ACC112 (cell line): ENCODE data around the gene ACOT13.
"Not testable (repeated sequence)": the region's sequence is repeated elsewhere in the genome, so short reads cannot be mapped to it uniquely, and the experiment has no call there.

Experiments
- H2AFZ ChIP-seq: fragments of 200-600 bp; sonication (generic); one replicate; pipeline ENCODE4 v1.6.0; 2017; ENCODE audit warnings: antibody characterized with exemption, low read length; ENCODE audit not compliant: unreplicated experiment
- H3K27ac ChIP-seq: fragments of 200-600 bp; sonication (generic); 2 replicates; pipeline ENCODE4 v1.5.1; 2014; ENCODE audit warnings: low read depth, mild to moderate bottlenecking, antibody characterized with exemption, low read length, moderate library complexity
- H3K27me3 ChIP-seq: fragments of 200-600 bp; sonication (generic); 2 replicates; pipeline ENCODE4 v1.6.1; 2014; ENCODE audit warnings: mild to moderate bottlenecking, antibody characterized with exemption, low read length, moderate library complexity, mixed read lengths; ENCODE audit not compliant: insufficient read depth
- H3K36me3 ChIP-seq: fragments of 200-600 bp; sonication (generic); 2 replicates; pipeline ENCODE4 v1.6.1; 2016; ENCODE audit warnings: mild to moderate bottlenecking, antibody characterized with exemption, low read length, moderate library complexity, mixed read lengths; ENCODE audit not compliant: insufficient read depth
- H3K4me1 ChIP-seq: fragments of 200-600 bp; sonication (generic); one replicate; pipeline ENCODE4 v1.6.1; 2016; ENCODE audit warnings: low read length, mixed read lengths; ENCODE audit not compliant: insufficient read depth, unreplicated experiment, control insufficient read depth
- H3K4me3 ChIP-seq: fragments of 200-600 bp; sonication (generic); 2 replicates; pipeline ENCODE4 v1.5.1; 2014; ENCODE audit warnings: mild to moderate bottlenecking, low read depth, low read length
- H3K79me2 ChIP-seq: fragments of 200-600 bp; sonication (generic); one replicate; pipeline ENCODE4 v1.6.0; 2016; ENCODE audit warnings: low read length; ENCODE audit not compliant: control insufficient read depth, unreplicated experiment, insufficient read depth

ACOT13 gene

DNA sequence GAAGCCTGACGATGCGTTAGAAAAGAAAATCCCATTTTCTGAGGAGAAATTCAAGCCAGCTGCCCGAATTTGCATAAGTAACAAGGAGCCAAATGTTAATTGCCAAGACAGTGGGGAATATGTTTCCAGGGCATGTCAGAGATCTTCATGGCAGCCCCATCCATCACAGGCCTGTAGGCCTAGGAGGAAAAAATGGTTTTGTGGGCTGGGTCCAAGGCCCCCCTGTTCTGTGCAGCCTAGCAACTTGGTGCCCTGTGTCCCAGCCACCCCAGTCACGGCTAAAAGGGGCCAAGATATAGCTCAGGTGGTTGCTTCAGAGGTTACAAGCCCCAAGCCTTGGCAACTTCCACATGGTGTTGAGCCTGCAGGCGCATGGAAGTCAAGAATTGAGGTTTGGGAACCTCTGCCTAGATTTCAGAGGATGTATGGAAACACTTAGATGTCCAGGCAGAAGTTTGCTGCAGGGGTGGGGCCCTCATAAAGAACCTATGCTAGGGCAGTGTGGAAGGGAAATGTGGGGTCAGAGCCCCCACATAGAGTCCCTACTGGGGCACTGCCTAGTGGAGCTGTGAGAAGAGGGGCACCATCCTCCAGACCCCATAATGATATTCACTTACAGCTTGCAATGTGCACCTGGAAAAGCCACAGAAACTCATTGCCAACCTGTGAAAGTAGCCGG, 64.7 kb downstream of the ACOT13 start:
- not testable (repeated sequence) for H2AFZ ChIP-seq, H3K27me3 ChIP-seq, H3K79me2 ChIP-seq, H3K27ac ChIP-seq, H3K4me1 ChIP-seq, H3K36me3 ChIP-seq, H3K4me3 ChIP-seq

DNA sequence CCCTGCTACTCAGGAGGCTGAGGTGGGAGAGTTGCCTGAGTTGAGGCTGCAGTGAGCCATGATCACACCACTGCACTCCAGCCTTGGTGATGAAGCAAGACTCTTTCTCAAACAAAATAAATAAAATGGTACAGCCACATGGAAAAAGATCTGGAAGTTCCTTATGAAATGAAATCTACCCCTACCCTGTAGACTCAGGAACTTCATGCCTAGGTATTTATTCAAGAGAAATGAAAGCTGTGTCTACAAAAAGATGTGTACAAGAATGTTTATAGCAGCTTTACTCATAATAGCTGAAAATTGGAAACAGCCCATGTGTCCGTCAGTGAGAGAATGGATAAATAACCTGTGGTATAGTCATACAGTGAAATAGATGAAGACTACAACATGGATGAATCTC, 67.3 kb downstream of the ACOT13 start:
- H3K4me3 ChIP-seq, result no peak overlapping the region
- H3K36me3 ChIP-seq, result no peaks in the 10 kb centered on the region
- H3K4me1 ChIP-seq, result no peaks in the 10 kb centered on the region
- no peak overlapping the region for H3K27ac ChIP-seq
- H2AFZ ChIP-seq, result no peak overlapping the region
- H3K79me2 ChIP-seq, result no peaks in the 10 kb centered on the region
- H3K27me3 ChIP-seq, result no peaks in the 10 kb centered on the region

DNA sequence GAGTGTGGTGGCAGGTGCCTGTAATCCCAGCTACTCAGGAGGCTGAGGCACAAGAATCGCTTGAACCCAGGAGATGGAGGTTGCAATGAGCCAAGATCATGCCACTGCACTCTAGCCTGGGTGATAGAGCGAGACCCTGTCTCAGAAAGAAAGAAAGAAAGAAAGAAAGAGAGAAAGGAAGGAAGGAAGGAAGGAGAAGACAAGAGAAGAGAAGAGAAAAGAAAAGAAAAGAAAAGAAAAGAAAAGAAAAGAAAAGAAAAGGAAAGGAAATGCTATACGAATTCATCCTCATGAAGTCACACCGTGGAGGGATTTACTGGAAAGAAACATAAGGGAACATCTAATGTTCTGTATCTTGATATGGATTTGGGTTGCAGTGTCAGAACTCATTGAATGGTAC, 67.8 kb downstream of the ACOT13 start:
- H3K4me1 ChIP-seq, H3K27ac ChIP-seq, H3K27me3 ChIP-seq, H3K36me3 ChIP-seq, H3K79me2 ChIP-seq, H3K4me3 ChIP-seq, H2AFZ ChIP-seq: not testable (repeated sequence)

DNA sequence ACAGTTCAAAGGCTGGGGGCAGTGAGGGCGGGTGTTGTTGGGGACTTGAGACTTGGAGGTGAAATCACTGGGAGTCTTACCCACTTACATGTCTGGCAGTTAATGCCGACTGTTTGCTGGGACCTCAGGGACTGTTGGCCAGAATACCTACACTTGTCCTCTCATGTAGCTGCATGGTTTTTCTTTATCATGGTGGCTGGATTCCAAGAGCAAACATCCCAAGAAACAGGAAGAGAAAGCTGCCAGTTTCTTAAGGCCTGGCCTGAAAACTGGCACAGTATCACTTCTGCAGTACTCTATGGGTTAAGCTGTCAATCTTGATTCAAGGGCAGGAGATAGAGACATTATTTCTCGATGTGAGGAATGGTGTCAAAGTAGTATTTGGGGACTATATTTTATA, 71.9 kb downstream of the ACOT13 start:
- no peak overlapping the region for H3K4me3 ChIP-seq
- no peak overlapping the region for H2AFZ ChIP-seq
- no peak overlapping the region for H3K27ac ChIP-seq
- H3K27me3 ChIP-seq, result no peaks in the 10 kb centered on the region
- H3K36me3 ChIP-seq, result no peaks in the 10 kb centered on the region
- peaks cover 23% of the 10 kb centered on the region for H3K4me1 ChIP-seq
- no peaks in the 10 kb centered on the region for H3K79me2 ChIP-seq

DNA sequence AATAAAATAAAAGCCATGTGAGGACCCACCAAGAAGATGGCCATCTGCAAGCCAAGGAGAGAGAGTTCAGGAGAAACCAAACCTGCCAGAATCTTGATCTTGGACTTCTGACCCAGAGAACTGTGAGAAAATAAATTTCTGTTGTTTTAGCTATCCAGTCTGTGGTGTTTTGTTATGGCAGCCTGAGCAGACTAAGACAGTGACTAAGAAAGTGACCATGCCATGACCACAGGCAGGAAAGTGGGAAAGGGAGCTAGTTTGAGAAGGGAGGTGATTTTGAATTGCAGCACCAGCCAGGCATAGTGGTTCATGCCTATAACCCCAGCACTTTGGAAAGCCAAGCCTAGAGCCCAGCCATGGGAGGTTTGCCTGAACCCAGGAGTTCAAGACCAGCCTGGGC, 74.0 kb downstream of the ACOT13 start:
- Histone ChIP-seq H3K36me3 (no peaks in the 10 kb centered on the region), H3K27ac (no peak overlapping the region)

DNA sequence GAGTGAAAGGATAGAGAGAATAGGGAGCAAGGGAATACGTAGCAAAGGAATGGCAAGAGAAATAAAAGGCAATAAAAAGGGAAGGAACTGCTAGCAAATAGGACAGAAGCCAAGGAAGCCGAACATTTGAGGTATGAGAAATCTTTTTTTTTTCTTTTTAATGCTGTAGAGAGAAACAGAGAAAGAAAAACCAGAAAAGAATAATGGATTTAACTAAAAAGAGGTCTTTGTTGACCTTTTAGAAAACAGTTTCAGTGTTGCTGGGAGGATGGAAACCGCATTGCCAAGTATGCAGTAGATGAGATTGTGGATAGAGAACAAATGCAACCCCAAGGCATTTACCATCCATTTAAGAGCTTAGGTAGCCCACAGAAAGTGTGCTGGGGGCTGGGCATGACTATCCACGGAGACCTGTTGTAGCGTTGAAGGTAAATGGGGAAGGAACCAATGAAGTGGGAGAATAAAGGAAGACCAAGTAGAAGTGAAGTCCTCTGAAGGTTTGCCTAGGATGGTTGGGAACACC, 75.4 kb downstream of the ACOT13 start:
- H3K27ac ChIP-seq, result peak overlapping the region; percentile 97
- peak overlapping the region; percentile 70 for H2AFZ ChIP-seq
- peak overlapping the region; percentile 66 for H3K4me3 ChIP-seq

More for the DNA sequence above, 74.0 kb downstream of the ACOT13 start:
- H3K4me1 ChIP-seq, result peaks cover 31% of the 10 kb centered on the region
- H3K4me3 ChIP-seq, result no peak overlapping the region
- no peaks in the 10 kb centered on the region for H3K79me2 ChIP-seq
- H2AFZ ChIP-seq, result no peak overlapping the region
- no peaks in the 10 kb centered on the region for H3K27me3 ChIP-seq

DNA sequence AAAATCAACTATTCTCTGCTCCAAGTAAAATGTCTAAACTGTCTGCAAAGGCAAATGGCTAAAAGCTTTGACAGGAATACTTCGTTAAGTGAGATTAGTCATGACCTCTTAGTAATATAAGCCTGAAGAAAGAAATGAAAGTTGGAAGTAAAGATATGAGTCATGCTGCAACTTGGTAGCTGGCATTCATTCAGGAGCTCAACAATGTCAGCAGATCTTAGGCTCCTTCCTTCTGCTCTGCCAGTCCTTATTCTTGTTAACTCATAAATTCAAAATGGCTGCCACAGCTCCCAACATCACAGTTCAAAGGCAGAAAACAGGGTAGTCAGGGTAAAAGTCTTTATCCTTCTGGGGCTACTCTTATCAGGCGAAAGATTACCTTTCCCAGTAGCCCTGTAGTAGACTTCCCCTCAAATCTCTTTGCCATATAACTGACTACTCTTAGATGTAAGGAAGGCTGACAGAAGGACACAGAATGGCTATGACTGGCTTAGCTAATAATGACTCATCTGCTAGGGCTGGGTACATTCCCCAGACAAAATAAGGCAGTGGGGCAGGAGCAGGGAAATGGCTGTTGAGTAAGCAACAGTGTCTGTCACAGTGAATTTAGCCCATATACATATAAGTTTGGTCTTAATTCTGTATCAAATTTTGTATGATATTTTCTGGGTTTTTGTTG, 76.5 kb downstream of the ACOT13 start:
- H3K79me2 ChIP-seq, result no peaks in the 10 kb centered on the region
- peak overlapping the region; percentile 75 for H2AFZ ChIP-seq
- H3K27me3 ChIP-seq, result no peaks in the 10 kb centered on the region
- no peaks in the 10 kb centered on the region for H3K36me3 ChIP-seq
- H3K27ac ChIP-seq, result peak overlapping the region; percentile 97
- H3K4me3 ChIP-seq, result peak overlapping the region; percentile 66
- H3K4me1 ChIP-seq, result peaks cover 31% of the 10 kb centered on the region

More for the DNA sequence above, 75.4 kb downstream of the ACOT13 start:
- Histone ChIP-seq H3K36me3 (no peaks in the 10 kb centered on the region), H3K4me1 (peaks cover 31% of the 10 kb centered on the region), H3K79me2 (no peaks in the 10 kb centered on the region), H3K27me3 (no peaks in the 10 kb centered on the region)

DNA sequence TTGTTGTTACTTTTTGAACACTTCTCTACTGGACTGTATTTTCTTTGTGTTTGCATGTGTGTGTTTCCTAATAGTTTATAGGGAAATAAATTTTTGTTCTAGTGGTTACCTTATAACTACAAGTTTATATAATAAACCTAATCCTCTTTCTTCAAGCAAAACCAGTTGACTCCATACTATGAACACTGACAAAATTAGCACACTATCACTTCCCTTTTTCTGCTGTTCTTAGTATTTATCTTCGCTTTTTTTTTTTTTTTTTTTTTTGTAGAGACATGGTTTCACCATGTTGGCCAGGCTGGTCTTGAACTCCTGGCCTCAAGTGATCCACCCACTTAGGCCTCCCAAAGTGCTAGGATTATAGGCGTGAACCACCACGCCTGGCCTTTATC, 77.1 kb downstream of the ACOT13 start:
- H3K27ac ChIP-seq, result peak overlapping the region; percentile 97
- H2AFZ ChIP-seq, result peak overlapping the region; percentile 75
- peaks cover 31% of the 10 kb centered on the region for H3K4me1 ChIP-seq
- no peaks in the 10 kb centered on the region for H3K79me2 ChIP-seq
- H3K4me3 ChIP-seq, result peak overlapping the region; percentile 57; the same call in 1 of the 2 replicates
- no peaks in the 10 kb centered on the region for H3K36me3 ChIP-seq
- H3K27me3 ChIP-seq, result no peaks in the 10 kb centered on the region

DNA sequence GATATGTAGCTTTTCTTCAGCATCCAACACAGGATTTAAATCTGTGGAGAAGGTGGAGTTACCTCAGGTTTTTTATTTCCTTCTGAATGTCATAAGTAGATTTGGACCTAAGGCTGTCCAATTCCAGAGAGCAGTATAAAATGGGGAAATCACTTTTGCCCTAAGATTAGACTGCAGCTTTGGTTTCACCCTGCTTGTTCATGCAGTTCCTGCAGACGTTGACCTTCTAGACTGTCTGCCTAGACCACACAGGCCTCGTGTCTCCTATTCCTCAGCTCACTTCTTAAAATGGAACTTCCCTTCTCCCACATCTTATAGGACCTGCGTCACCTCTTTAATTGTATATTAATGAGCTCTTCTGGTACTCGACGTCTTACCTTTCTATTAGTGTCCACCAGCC, 78.0 kb downstream of the ACOT13 start:
- no peaks in the 10 kb centered on the region for H3K36me3 ChIP-seq
- H2AFZ ChIP-seq, result no peak overlapping the region
- H3K4me3 ChIP-seq, result no peak overlapping the region
- no peak overlapping the region for H3K27ac ChIP-seq
- H3K79me2 ChIP-seq, result no peaks in the 10 kb centered on the region
- H3K27me3 ChIP-seq, result no peaks in the 10 kb centered on the region
- peaks cover 31% of the 10 kb centered on the region for H3K4me1 ChIP-seq

DNA sequence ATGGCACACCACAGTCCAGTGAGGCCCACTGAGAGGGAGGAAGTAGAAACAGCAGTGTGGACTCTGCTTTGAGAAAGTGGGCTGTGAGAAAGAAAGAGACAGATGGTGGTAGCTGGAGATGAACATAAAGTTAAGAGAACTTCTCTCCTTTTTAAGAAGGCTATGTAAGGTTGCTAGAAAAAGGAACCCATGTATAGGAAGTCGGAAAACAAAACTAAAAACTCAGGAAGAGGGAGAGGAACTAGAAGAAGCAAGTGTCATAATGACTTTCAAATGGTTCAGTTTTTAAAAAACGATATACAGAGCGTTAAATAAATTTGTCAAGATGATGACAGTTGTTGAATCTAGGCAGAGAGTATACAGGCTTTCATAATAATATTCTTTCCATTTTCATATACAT, 82.4 kb downstream of the ACOT13 start:
- Histone ChIP-seq H3K36me3 (no peaks in the 10 kb centered on the region), H3K27me3 (no peaks in the 10 kb centered on the region), H3K4me3 (no peak overlapping the region), H3K4me1 (peaks cover 2% of the 10 kb centered on the region), H3K79me2 (no peaks in the 10 kb centered on the region), H2AFZ (no peak overlapping the region), H3K27ac (no peak overlapping the region)

DNA sequence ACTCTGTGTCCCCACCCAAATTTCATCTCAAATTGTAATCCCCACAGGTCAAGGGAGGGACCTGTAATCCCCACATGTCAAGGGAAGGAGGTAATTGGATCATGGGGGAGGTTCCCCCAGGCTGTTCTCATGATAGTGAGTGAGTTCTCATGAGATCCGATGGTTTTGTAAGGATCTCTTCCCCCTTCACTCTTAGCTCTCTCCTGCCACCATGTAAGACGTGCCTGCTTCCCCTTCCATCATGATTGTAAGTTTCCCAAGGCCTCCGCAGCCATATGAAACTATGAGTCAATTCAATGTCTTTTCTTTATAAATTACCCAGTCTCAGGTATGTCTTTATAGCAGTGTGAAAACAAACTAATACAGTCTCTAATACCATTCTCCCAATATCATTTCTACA, 84.0 kb downstream of the ACOT13 start:
- not testable (repeated sequence) for H3K4me3 ChIP-seq, H2AFZ ChIP-seq, H3K79me2 ChIP-seq

More for the DNA sequence above, 84.0 kb downstream of the ACOT13 start:
- H3K27me3 ChIP-seq, H3K4me1 ChIP-seq, H3K36me3 ChIP-seq, H3K27ac ChIP-seq: not testable (repeated sequence)
